NOMO-1 treated with DMSO at 0.1 percent for 48 hours (cell line): ENCODE data around the gene IL3RA.

Experiments used
- DNase-seq: peaks from one replicate; lab custom pipeline; 2025; ENCODE audit not compliant: unreplicated experiment; lab: John Stamatoyannopoulos, UW

IL3RA gene

DNA sequence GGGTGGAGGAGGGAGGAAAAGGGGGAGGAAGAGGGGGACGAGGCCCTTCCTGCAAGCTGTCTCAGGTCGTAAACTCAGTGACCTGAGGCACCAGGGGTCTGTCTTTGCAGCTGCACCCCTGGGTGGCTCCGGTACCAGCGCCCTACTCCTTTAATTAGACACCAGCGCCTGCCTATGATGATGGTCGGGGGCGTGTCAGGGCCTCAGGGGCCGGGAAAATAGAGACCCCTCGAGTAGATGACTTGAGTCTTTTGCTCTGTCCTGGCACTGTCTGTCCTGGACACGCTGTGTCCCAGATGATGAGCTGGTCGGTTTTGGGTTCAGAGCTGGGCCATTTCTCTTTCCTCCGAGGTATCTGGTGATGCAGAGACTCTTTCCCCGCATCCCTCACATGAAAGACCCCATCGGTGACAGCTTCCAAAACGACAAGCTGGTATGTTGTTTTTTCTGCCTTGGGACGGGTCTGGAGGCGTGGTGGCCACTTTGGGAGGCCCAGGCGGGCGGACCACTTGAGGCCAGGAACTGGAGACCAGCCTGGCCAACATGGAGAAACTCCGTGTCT, 44.2 kb downstream of the IL3RA start:
- DNase-seq: no peak

GRCh38 chrX:1384658-1385252, 48.2 kb downstream of the IL3RA start:
- DNase-seq: no peak

DNA sequence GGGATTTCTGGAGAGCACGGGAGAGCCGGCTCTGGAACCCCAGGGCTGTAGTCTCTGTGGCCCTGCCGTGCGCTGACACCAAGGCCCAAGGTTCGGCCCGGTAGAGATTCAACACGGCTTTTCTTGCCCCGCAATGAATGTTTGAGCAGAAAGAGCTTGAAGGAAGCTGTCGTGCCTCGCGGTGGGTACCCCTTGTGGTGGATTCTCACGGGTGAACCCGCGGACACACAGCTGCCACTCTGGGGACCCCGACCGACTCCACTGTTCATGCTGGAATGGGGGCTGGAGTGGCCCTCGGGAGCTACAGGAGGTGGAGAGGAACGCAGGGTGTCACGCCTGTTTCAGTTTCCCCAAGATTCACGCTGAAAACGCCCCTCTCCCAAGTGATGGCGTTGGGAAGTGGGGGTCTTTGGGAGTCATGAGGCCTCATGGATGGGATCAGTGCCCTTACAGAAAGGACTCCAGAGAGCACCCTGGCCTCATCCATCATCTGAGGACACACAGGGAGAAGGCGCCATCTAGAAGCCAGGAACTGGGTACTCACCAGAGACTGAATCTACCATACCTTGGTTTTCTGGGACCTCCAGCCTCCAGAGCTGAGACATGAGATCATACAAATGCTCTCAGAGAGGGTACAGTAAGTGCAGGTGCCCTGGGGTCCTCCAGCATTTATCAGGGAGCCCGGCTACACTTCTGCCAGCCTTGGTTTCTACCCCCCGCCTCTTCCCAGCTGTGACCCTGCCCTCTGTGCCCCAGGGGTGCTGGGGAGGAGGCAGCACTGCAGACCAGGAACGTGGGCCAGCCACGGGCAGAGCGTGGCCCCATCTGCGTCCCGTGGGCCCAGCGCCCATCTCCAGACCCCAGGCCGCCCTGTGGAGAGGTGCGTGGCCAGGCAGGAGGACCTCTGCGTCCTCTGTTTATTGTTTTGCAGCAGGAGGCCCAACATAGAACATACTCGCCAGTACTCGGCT, 49.0 kb downstream of the IL3RA start:
- no peak for DNase-seq

- no peak for DNase-seq
Observed at GRCh38 chrX:1386338-1387127, 49.9 kb downstream of the IL3RA start.

DNA sequence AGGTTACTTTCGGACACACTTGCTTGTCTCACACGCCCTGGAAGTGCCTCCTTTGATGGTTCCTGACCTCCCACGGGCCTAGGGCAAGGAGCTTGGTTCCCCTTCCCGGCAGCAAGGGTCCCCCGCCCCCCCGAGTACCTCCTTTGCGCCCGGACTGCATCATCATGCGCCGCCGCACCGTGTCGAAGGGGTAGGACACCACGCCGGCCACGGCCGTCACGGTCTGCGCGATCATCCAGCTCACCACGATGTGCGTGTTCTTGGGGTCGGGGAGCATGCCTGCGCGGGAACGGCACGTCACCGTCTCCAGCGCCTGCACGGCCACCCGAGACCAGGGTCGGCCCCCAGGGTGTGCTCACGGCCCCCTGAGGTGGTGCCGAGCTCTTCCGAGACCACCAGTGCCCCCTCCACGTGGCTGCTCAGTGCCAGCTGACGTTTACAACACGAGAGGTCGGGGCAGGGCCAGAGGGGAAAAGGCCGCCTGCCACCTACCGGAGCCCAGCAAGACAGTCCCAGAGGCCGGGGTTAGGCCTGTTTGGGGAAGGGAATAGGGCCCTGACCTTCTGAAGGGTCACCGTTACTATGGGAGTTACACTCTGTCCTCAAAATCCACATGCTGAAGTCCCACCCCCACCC, 50.7 kb downstream of the IL3RA start:
- DNase-seq: no peak

DNA sequence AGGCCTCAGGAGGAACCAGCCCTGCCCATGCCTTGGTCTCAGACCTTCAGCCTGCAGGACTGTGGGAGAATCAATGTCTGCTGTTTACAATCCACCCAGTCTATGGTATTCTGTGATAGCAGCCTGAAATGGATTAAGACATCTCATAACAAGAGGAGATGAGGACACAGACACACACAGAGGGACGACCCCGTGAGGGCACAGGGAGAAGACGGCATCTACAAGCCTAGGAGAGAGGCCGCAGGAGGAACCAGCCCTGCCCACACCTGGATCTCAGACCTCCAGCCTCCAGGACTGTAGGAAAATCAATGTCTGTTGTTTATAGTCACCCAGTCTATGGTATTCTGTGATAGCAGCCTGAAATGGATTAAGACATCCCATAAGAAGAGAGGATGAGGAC, 52.1 kb downstream of the IL3RA start:
- DNase-seq: no peak

DNA sequence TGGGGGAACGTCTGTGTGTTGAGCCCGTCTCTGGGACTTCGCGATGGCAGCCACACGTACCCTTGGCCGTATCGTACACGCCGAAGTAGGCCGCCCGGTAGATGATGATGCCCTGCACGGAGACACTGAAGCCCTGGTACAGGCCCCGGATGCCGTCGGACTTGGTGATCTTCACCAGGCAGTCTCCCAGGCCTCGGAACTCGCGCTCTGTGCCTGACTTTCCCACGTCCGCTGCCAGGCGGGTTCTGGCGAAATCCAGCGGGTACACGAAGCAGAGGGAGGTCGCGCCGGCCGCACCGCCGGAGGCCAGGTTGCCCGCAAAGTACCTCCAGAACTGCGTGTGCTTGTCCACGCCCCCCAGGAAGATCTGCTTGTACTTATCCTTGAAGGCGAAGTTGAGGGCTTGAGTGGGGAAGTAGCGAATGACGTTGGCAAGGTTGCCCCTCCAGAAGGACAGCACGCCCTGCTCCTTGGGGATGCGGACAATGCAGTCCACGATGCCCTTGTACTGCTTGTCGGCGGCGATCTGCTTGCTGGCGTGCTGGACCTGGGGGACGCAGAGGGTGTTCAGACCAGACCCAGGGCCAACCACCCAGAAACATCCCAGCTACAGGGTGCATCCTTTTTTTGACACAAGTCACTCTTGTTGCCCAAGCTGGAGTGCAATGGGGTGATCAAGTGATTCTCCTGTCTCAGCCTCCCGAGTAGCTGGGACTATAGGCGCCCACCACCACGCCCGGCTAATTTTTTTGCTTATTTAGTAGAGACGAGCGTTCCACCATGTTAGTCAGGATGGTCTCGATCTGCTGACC, 52.8 kb downstream of the IL3RA start:
- no peak for DNase-seq

GRCh38 chrX:1389993-1390285, 53.4 kb downstream of the IL3RA start:
- no peak for DNase-seq

DNA sequence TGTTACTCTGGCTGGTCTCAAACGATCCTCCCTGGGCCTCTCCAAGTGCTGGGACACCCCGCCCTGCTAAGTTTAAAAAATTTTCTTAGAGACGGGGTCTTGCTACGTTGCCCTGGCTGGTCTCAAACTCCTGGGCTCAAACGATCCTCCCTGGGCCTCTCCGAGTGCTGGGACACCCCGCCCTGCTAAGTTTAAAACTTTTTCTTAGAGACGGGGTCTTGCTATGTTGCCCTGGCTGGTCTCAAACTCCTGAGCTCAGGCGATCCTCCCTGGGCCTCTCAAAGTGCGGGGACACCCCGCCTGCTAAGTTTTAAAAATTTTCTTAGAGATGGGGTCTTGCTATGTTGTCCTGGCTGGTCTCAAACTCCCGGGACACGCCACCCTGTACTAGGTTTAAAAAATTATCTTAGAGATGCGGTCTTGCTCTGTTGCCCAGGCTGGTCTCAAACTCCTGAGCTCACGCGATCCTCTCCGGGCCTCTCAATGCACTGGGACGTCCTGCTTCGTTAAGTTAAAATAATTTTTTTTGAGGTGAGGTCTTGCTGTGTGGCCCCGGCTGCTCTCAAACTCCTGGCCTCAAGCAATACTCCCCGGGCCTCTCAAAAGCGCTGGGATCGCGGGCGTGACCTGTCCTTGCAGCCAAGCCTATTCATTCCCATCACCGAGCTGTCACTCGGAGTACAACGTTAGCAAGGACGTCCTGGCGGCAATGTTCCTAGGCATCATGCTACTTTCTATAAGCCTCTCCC, 54.2 kb downstream of the IL3RA start:
- no peak for DNase-seq

DNA sequence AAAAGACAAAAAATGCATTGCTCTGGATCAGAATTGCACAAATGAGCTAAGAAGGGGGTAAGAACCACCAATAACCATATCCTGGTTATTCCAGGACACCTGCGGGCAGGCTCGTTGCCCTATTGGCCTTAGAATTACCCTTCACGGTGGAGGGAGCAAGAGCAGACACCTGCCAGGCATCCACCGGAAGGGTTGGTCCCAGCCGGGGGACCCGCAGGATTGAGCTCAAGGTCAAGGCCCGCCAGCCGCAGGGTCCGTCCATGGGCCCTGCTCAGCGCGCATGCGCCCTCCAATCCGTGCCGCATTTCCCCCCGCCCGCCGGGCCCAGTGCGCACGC, 54.8 kb downstream of the IL3RA start:
- DNase-seq: no peak

DNA sequence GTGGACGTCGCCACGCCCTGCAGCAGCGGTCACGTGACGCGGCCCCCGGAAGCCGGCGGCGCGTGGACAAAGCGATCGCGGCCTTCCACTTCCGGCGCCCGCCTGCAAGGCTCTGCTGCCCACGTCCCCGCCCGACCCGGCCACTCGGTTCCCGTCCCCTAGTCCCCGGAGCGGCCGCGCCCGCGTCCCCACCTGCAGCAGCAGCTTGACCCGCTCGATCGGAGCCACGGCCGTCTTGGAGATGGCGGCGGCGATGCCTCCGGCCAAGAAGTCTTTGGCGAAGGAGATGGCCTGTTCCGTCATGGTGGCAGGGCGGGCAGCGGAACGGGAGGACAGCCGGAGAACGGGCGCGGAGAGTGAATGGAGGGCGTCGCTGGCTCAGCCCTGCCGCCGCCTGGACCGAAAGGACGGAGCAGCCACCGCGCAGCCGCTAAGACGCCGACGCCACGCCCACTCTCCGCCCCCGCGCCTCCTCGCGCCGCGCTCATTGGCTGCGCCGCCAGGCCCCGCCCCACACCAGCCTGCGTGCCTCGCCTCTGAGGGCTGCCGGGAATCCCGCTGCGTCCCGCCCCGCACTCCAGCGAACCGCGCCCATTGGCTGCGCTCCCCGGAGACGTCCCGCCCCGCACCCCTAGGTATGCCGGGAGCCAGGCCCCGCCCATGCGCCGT, 55.3 kb downstream of the IL3RA start, which contains the start of gene SLC25A6:
Gene SLC25A6 (minus strand): TSS at position 407 of the 669 bp plus-strand sequence. CDS start 104 bp downstream, at position 303.
- DNase-seq: no peak

- DNase-seq: no peak
Observed at GRCh38 chrX:1392376-1393068, 55.9 kb downstream of the IL3RA start.

DNA sequence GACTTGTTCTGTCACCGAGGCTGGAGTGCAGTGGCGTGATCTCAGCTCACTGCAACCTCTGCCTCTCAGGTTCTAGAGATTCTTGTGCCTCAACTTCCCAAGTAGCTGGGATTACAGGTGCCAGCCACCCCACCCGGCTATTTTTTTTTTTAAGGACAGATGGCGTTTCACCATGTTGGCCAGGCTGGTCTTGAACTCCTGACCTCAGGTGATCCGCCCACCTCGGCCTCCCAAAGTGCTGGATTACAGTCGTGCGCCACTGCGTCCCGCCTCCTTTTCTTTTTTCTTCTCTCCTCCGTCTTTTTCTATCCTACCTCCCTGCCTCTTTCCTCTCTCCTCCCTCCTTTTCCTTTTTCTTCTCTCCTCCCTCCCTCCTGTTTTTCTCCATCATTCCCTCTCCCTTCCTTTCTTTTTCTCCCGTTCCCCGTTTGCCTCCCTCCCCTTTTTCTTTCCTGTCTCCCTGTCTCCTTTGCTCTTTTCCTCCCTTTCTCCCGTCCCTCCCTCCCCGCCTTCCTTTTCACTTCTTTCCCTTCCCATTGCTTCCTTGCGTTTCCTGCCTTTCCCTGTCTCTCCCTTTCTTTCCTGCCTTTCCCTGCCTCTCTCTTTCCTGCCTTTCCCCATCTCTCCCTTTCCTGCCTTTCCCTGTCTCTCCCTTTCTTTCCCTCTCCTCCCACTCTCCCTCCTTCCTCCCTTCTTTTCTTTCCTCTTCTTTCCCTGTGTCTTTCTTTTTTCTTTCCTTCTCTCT, 57.5 kb downstream of the IL3RA start:
- DNase-seq: no peak

GRCh38 chrX:1394731-1395501, 58.3 kb downstream of the IL3RA start:
- no peak for DNase-seq

DNA sequence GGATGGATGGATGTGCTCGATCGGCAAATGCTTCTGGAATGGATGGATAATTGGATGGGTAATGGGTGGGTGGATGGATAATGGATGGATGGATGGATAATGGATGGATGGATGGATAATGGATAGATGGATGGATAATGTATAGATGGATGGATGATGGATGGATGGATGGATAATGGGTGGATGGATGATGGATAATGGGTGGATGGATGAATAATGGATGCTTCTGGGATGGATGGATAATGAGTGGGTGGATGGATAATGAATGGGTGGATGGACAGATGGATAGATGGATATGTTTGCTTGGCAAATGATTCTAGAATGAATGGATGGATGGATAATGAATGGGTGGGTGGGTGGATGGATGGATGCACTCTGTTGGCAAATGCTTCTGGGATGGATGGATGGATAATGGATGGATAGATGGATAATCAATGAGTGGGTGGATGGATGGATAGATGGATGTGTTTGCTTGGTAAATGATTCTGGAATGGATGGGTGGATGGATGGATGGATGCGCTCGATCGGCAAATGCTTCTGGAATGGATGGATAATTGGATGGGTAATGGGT, 59.1 kb downstream of the IL3RA start:
- no peak for DNase-seq

DNA sequence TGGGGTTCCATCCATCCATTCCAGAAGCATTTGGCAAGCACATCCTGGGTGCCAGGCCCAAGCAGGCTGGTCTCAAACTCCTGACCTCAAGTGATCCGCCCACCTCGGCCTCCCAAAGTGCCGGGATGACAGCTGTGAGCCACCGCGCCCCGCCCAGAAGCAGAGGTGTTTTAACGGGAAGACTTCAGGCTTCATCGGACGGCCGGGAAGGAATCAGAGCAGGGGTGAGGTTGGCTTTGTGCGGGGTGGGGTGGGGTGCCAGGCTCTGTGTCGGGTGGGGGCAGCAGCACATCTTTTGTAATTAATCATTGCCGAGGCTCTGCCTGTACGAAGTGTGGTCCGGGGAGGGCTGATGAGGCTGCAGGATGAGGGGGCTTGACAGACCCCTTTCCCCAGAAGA, 60.4 kb downstream of the IL3RA start:
- DNase-seq: no peak
